Trophoblast cell (in vitro differentiated cells and primary cell): ENCODE data around the gene AHI1.

ENCODE experiments used
- DNase-seq, 2 donors: peaks; one replicate each; pipeline ENCODE4 v3.0.0-alpha.2; 2016
- H2AFZ ChIP-seq: 2 replicates; pipeline ENCODE4 v1.6.1; 2013; ENCODE audit warnings: low read length, moderate library complexity, mild to moderate bottlenecking; ENCODE audit not compliant: insufficient read depth, poor library complexity
- H2AK5ac ChIP-seq: 2 replicates; pipeline ENCODE4 v1.6.1; 2013; ENCODE audit warnings: mild to moderate bottlenecking, low read length
- H2BK120ac ChIP-seq: 2 replicates; pipeline ENCODE4 v1.6.1; 2013; ENCODE audit warnings: low read length, mild to moderate bottlenecking, moderate library complexity; ENCODE audit not compliant: insufficient read depth, poor library complexity
- H2BK12ac ChIP-seq: 2 replicates; pipeline ENCODE4 v1.6.1; 2013; ENCODE audit warnings: mild to moderate bottlenecking, low read length, moderate library complexity
- H2BK5ac ChIP-seq: 2 replicates; pipeline ENCODE4 v1.6.1; 2013; ENCODE audit warnings: low read length, low read depth, moderate library complexity, mild to moderate bottlenecking; ENCODE audit not compliant: poor library complexity
- H3K14ac ChIP-seq: 2 replicates; pipeline ENCODE4 v1.6.1; 2013; ENCODE audit warnings: mild to moderate bottlenecking, low read length
- H3K18ac ChIP-seq: 2 replicates; pipeline ENCODE4 v1.6.1; 2013; ENCODE audit warnings: mild to moderate bottlenecking, low read length
- H3K23ac ChIP-seq: 2 replicates; pipeline ENCODE4 v1.6.1; 2013; ENCODE audit warnings: low read length
- H3K27ac ChIP-seq: 2 replicates; pipeline ENCODE4 v1.5.1; 2013; ENCODE audit warnings: low read depth, mild to moderate bottlenecking, inconsistent platforms, low read length, moderate library complexity
- H3K27me3 ChIP-seq: 2 replicates; pipeline ENCODE4 v1.6.1; 2013; ENCODE audit warnings: inconsistent platforms, mild to moderate bottlenecking, low read length, moderate library complexity; ENCODE audit not compliant: insufficient read depth
- H3K36me3 ChIP-seq, 2 experiments: 1 replicate in 1 of 2; 2 replicates in 1 of 2; pipeline ENCODE4 v1.6.1; 2013; ENCODE audit warnings: low read length in 2 of 2, mild to moderate bottlenecking in 2 of 2, moderate library complexity in 1 of 2; ENCODE audit not compliant: insufficient read depth in 2 of 2, control insufficient read depth in 1 of 2
- H3K4ac ChIP-seq: 2 replicates; pipeline ENCODE4 v1.6.1; 2013; ENCODE audit warnings: low read depth, mild to moderate bottlenecking, low read length, moderate library complexity
- H3K4me1 ChIP-seq, 2 experiments: 1 replicate in 1 of 2; 2 replicates in 1 of 2; pipeline ENCODE4 v1.6.1; 2013; ENCODE audit warnings: low read length in 2 of 2, mild to moderate bottlenecking in 2 of 2, moderate library complexity in 1 of 2; ENCODE audit not compliant: insufficient read depth in 2 of 2, control insufficient read depth in 1 of 2
- H3K4me2 ChIP-seq: 2 replicates; pipeline ENCODE4 v1.6.1; 2013; ENCODE audit warnings: inconsistent platforms, mild to moderate bottlenecking, low read length, moderate library complexity
- H3K4me3 ChIP-seq: 2 replicates; pipeline ENCODE4 v1.5.1; 2013; ENCODE audit warnings: mild to moderate bottlenecking, low read depth, low read length, inconsistent platforms
- H3K79me1 ChIP-seq: one replicate; pipeline ENCODE4 v1.6.1; 2013; ENCODE audit warnings: low read length
- H3K79me2 ChIP-seq: 2 replicates; pipeline ENCODE4 v1.6.1; 2013; ENCODE audit warnings: low read length, mild to moderate bottlenecking; ENCODE audit not compliant: control insufficient read depth, insufficient read depth, poor library complexity
- H3K9ac ChIP-seq: 2 replicates; pipeline ENCODE4 v1.6.1; 2013; ENCODE audit warnings: mild to moderate bottlenecking, low read length
- H3K9me3 ChIP-seq: 2 replicates; pipeline ENCODE4 v1.6.1; 2013; ENCODE audit warnings: low read depth, mild to moderate bottlenecking, control low read depth, inconsistent platforms, low read length; ENCODE audit not compliant: insufficient read depth
- H4K12ac ChIP-seq: 2 replicates; pipeline ENCODE4 v1.6.1; 2013; ENCODE audit warnings: low read depth, mild to moderate bottlenecking, low read length, moderate library complexity
- H4K8ac ChIP-seq: 2 replicates; pipeline ENCODE4 v1.6.1; 2013; ENCODE audit warnings: low read depth, mild to moderate bottlenecking, low read length, moderate library complexity
- H4K91ac ChIP-seq: one replicate; pipeline ENCODE4 v1.6.1; 2013; ENCODE audit warnings: low read depth, mild to moderate bottlenecking, low read length, moderate library complexity
- WGBS: extraction: QIAGEN DNeasy Blood & Tissue Kit; methylation state at CpG from one replicate; pipeline ENCODE4 v1.1.7; 2013; ENCODE audit warnings: missing lambda C conversion rate; ENCODE audit not compliant: insufficient read length, insufficient coverage; ENCODE audit errors: extremely low coverage; 5-methylcytosine and 5-hydroxymethylcytosine counted together

The AHI1 gene

DNA sequence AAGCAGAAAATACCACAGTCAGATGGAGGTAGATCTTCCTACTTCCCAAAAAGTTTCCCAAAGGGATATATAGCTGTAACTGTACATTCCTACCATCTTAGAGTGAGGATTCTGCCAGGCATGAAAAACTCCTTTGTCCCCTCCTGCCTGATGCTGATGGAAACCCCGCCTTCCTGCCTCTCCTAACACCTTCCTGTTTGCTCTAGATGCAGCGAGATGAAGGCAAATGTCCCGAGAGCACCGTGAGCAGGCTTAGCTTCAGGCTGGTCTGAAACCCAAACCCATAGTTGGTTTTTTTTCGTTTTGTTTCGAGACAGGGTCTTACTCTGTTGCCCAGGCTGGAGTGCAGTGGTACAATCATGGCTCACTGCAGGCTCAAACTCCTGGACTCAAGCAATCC lies 260.8 kb downstream of the AHI1 start:
- Histone ChIP-seq H3K9ac (no peak overlapping the region), H3K27me3 (no peaks in the 10 kb centered on the region), H3K18ac (no peak overlapping the region), H3K79me1 (no peaks in the 10 kb centered on the region), H2BK5ac (no peak overlapping the region), H3K79me2 (no peaks in the 10 kb centered on the region), H3K4me1 (no peaks in the 10 kb centered on the region), H3K27ac (no peak overlapping the region), H3K4me3 (no peak overlapping the region), H3K4ac (no peak overlapping the region), H2AK5ac (no peak overlapping the region), H2BK120ac (no peak overlapping the region), H3K23ac (no peak overlapping the region), H4K8ac (no peak overlapping the region), H3K36me3 (no peaks in the 10 kb centered on the region), H3K14ac (no peak overlapping the region), H3K4me2 (no peak overlapping the region), H2BK12ac (no peak overlapping the region), H2AFZ (no peak overlapping the region), H3K9me3 (no peaks in the 10 kb centered on the region), H4K91ac (no peak overlapping the region), H4K12ac (no peak overlapping the region)
- DNase-seq = no peak
- WGBS = no CpG with 5 or more reads among the region's 6 CpGs

GRCh38 chr6:135236319-135236718 lies 261.2 kb downstream of the AHI1 start:
- Histone ChIP-seq H3K14ac (no peak overlapping the region), H3K36me3 (no peaks in the 10 kb centered on the region), H3K4me2 (no peak overlapping the region), H3K4me3 (no peak overlapping the region), H3K27ac (no peak overlapping the region), H3K9ac (no peak overlapping the region), H3K27me3 (no peaks in the 10 kb centered on the region), H4K8ac (no peak overlapping the region), H2BK5ac (no peak overlapping the region), H2BK12ac (no peak overlapping the region), H3K79me2 (no peaks in the 10 kb centered on the region), H4K91ac (no peak overlapping the region), H3K4me1 (no peaks in the 10 kb centered on the region), H2BK120ac (no peak overlapping the region), H2AK5ac (no peak overlapping the region), H3K4ac (no peak overlapping the region), H3K23ac (no peak overlapping the region), H2AFZ (no peak overlapping the region), H3K9me3 (no peaks in the 10 kb centered on the region), H4K12ac (no peak overlapping the region), H3K18ac (no peak overlapping the region), H3K79me1 (no peaks in the 10 kb centered on the region)
- no peak for DNase-seq
- WGBS = no CpG with 5 or more reads among the region's 1 CpG

DNA sequence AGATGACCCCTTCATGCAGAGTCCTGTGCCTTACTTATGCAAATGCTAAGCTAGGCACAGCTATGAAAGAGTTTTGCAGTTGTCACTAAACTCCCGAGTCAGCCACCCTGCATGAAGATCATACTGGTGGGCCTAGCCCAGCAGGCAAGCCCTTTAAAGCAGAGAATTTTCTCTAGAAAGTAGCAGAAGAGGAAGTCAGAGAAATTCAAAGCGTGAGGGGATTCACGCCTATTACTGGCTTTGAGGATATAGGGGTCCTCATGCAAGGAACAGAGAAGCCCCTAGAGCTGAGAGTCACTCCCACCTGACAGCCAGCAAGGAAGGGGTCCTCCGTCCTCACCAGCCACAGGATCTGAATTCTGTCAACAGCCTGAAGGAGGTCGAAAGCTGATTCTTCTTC lies 261.8 kb downstream of the AHI1 start:
- Histone ChIP-seq H2BK12ac (no peak overlapping the region), H2AK5ac (no peak overlapping the region), H2BK5ac (no peak overlapping the region), H3K9ac (no peak overlapping the region), H3K14ac (no peak overlapping the region), H4K8ac (no peak overlapping the region), H2BK120ac (no peak overlapping the region), H2AFZ (no peak overlapping the region), H3K79me1 (no peaks in the 10 kb centered on the region), H3K18ac (no peak overlapping the region), H3K27ac (no peak overlapping the region), H3K4me3 (no peak overlapping the region), H3K36me3 (no peaks in the 10 kb centered on the region), H3K4me1 (no peaks in the 10 kb centered on the region), H4K12ac (no peak overlapping the region), H3K9me3 (no peaks in the 10 kb centered on the region), H4K91ac (no peak overlapping the region), H3K23ac (no peak overlapping the region), H3K4me2 (no peak overlapping the region), H3K79me2 (no peaks in the 10 kb centered on the region), H3K27me3 (no peaks in the 10 kb centered on the region), H3K4ac (no peak overlapping the region)
- no CpG with 5 or more reads among the region's 5 CpGs for WGBS
- DNase-seq = no peak

GRCh38 chr6:135234492-135234780 lies 263.1 kb downstream of the AHI1 start:
- Histone ChIP-seq H4K91ac (no peak overlapping the region), H3K14ac (no peak overlapping the region), H2BK120ac (no peak overlapping the region), H3K4me2 (no peak overlapping the region), H2BK5ac (no peak overlapping the region), H3K79me1 (no peaks in the 10 kb centered on the region), H3K27me3 (no peaks in the 10 kb centered on the region), H2BK12ac (no peak overlapping the region), H3K79me2 (no peaks in the 10 kb centered on the region), H3K23ac (no peak overlapping the region), H3K4me1 (no peaks in the 10 kb centered on the region), H3K4me3 (no peak overlapping the region), H4K12ac (no peak overlapping the region), H3K18ac (no peak overlapping the region), H4K8ac (no peak overlapping the region), H2AK5ac (no peak overlapping the region), H3K36me3 (no peaks in the 10 kb centered on the region), H3K27ac (no peak overlapping the region), H3K9me3 (no peaks in the 10 kb centered on the region), H2AFZ (no peak overlapping the region), H3K9ac (no peak overlapping the region), H3K4ac (no peak overlapping the region)
- no CpG with 5 or more reads among the region's 1 CpG for WGBS
- no peak for DNase-seq
